Occipital lobe (tissue), 2 donors: ENCODE measurements around the gene FILIP1. TPM values are rescaled to one million over a fixed set of nuclear protein-coding genes. Genes with fewer than 3 reads are reported as not detected.
"Not testable (repeated sequence)": the region's sequence is repeated elsewhere in the genome, so short reads cannot be mapped to it uniquely, and the experiment has no call there.

ENCODE experiments used
- DNase-seq: peaks from one replicate; lab custom pipeline; 2025; lab: John Stamatoyannopoulos, UW
- total RNA-seq: library from RNA; depleted of rRNA; stranded (reverse); fragments of >200 nt; gene quantifications from one replicate; pipeline ENCODE4 v1.2.3, GENCODE V29; 2014

FILIP1 gene
- total RNA-seq, 1 donor from 2014 or later = 4.5 TPM

DNA sequence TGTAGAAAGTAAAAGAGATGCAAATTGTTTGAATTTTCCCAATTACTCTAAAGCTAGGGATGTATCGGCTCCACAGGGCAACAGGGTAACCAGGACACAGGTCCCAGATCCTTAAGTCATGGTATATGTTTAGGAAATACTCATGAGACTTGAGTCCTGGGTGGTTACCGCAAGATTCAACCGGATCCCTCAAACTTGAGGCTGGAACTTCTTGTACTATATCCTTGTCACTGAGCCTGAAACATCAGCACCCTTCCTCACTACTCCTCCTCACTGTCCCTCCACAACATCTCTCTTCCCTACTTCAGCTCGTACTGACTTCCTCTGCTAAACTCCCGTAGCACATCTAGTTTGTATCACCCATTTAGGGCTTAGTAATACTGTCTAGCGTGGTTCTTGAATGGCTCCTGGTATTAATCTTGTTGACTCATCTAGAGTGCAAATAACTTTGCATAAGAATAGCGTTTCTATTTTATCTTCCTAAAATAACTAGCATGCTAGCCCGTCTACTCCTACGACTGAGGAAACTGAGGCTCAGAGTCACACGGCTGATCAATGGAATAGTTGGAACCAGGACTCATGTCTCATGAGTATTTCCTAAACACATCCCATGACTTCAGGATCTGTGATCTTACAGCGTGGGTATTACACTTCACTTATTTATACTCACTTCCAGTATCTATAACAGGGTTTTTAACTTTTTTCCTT lies 72.1 kb downstream of the FILIP1 start:
- no peak for DNase-seq

DNA sequence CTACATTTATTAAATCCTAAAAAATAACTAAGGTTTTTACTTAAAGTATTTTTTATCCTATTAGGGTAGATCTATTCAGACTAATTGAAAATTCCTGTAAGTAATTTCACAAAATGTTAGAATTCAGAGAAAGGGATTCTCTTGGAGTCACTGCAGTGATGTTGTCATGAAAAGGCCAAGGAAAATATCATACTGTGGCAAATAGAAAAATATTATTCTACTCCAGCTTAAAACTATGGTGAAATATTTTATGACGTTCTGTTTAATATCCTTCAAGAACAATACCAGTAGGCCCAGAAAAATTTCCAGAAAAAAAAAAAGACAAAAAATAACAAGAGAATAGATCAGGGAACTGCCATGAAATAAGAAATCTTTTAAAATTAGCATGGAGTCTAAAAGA lies 73.6 kb downstream of the FILIP1 start:
- no peak for DNase-seq

DNA sequence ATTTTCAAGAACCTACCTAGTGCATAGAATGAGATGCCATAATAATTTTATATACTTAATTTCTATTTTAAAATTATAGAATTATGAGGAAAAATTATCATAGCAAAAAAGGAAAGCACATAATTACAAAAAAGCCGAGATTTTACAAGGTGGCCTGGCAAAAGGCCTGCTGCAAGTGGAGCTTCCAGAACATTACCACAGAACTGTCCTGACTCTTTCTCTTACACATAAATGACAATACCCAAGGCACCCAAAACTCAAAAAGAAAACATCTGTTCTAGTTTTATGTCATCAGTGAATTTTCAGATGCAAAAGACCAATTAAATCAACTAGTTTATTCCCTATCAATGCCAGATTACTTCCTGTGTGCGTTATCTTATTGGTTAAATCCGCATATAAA lies 74.2 kb downstream of the FILIP1 start:
- no peak for DNase-seq

- no peak for DNase-seq
Observed at GRCh38 chr6:75418233-75418632, 75.4 kb downstream of the FILIP1 start.

- DNase-seq = no peak
Observed at GRCh38 chr6:75416443-75416842, 77.2 kb downstream of the FILIP1 start.

- DNase-seq = no peak
Observed at GRCh38 chr6:75415804-75416203, 77.8 kb downstream of the FILIP1 start.

DNA sequence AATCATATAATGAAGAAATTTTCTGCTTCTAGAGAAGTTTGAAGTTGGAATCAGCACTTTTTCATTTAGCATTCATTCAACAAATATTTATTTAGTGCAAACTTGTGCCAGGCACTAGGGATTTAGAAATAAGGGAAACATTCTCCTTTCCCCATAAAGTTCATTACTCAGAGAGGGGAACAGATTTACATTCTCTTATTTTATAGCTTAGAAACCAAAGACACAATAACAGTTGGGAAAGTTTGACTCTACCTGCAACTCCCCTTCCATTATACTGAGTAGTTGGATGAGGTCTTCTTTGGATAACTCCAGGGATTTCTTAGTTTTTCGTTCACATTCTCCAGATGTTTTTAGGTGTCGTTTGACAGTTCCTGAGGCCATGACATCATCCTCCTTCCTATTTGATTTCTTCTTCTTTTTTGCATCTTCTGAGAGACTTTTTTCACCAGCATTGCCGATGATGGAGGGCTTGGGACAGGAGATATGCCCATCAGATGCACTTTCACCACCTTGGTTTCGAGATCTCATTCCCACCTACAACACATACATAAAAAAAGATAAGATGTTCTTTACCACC lies 79.1 kb downstream of the FILIP1 start:
- no peak for DNase-seq

GRCh38 chr6:75412969-75413662 lies 80.5 kb downstream of the FILIP1 start:
- DNase-seq = no peak

GRCh38 chr6:75410564-75410963 lies 83.0 kb downstream of the FILIP1 start:
- not testable (repeated sequence) for DNase-seq

- no peak for DNase-seq
Observed at GRCh38 chr6:75409928-75410327, 83.7 kb downstream of the FILIP1 start.

DNA sequence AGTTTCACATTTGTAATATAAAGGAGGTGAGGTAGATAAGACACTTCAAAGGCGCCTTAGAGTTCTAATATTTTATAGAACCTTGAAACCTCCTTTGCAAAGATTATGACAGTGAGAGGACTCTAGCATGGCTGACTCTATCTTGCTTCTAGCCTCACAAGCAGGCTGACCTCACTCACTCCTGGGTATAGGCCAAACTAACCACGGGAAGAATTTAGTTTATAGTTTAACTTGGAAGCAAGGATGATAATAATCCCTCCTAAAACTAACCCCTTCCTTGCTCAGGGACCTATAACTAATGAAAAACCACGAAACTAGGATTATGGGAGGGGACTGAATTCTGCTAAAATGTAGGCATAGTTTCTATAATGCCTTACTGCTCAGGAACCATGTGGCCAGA lies 84.3 kb downstream of the FILIP1 start:
- no peak for DNase-seq

DNA sequence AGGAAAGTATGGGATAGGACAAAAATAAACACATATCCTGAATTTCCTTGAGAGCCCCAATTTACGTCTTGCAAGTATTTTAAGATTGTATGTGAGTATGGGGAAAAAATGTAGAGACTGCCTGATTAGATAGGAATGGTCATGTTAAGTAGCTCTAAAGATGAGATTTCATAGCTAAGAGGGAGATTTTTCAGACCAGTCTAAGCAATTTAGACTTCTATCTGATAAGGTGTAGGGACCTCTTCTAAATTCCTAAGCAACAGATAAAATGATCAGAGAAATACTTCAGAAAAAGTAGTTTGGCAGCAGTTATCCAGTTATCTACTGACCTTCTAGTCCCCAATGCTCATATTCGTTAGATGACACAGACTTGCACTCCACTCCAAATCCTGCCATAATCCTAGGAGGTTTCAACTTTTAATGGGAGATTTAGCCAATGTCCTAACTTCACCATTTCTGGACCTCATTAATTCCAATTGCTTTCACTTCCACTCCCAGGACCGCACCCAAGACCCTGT lies 90.0 kb downstream of the FILIP1 start:
- DNase-seq = no peak

DNA sequence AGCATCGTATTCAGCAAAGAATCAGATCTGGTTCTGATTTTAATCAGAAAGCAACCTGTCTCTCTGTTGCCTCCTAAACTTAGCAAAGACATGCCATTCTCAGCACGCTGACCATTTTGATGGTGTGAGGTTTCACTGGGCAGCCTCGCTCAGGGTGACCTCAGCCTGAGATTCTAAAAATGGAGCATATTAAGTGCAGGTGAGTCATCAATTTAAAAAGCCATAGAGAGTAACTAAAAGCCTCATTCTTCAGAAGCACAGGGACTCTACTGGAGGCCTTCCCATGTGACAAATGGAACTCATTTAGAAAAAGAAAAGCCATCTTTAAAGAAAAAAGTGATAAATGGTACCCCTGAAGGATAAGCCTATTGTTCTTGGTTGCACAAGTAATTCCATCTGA lies 91.3 kb downstream of the FILIP1 start:
- DNase-seq = no peak

- DNase-seq = no peak
Observed at GRCh38 chr6:75397656-75398465, 95.7 kb downstream of the FILIP1 start.

- no peak for DNase-seq
Observed at GRCh38 chr6:75397171-75397570, 96.4 kb downstream of the FILIP1 start.

DNA sequence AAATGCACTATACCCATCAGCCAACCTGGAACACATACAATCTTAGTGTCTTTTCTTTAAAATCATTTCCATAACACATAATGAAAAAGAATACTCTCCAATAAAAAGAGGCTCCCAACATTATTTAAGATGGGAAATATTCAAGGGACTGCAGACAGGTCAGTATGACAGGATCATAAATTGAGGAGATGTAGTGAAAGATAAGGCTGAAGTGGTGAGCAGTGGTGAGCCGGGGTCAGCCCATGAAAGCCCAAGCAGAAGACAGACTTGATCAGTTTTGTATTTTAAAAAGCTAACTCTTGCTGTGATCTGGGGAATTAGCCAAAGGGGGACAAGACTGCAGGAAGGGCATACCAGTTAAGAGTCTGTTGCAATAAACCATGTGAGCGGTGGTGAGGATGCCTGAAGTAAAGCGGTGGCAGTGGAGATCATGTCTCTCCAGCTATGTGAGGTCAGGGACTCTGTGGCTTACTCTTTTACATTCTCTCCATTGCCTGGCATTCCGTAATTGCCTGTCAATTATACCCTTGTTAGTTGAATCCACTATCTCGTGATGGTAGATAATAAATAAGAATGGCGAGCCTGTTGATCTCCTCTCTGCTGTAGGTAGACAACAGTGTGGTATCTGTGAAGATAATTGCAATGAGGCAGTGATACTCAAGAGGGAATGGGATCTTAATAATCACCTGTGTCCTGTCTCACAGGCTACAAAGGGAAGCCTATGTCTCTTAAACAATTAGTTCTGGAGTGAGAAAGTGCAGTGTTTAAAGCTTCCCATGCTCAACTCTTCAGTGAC lies 97.4 kb downstream of the FILIP1 start:
- DNase-seq = no peak

DNA sequence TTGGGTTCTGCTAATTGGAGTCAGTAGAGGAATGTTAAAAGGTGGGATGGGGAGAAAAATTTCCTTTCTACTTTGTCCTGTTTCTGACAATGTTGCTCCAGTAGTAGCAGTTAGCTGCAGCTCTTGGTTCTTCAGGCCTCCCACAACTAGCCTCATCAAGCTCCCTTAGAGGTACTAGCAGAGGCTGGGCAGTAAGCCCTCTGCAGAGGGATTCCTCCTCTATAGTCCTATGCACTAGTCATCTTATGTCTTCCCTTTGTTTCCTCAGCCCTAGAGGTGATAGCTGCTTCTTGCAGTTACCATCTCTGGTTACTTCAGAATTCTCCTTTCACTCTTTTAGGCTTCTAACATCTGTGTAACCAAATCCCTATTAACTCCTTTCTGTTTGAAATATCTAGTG lies 99.8 kb downstream of the FILIP1 start:
- DNase-seq = no peak

- no peak for DNase-seq
Observed at GRCh38 chr6:75391276-75391675, 102.3 kb downstream of the FILIP1 start.

- no peak for DNase-seq
Observed at GRCh38 chr6:75386050-75386770, 107.4 kb downstream of the FILIP1 start.

DNA sequence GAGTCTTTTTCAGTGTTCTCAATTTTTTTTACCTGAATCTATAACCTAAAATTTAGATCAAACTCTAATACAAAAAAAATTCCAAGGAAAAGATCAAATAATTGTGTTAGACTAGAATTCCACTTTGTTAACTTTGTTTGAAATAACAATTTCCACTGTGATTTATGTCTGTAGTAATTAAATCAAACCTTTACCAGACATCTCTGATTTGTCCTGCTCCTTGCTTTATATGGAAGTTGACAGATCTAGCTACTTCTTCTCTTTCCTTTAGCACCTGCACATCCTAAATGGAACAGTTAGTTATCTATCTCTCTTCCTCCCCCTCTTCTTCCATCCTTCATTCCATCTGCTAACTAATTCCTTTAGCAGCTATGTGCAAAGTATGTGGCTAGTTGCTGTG lies 109.5 kb downstream of the FILIP1 start:
- no peak for DNase-seq

DNA sequence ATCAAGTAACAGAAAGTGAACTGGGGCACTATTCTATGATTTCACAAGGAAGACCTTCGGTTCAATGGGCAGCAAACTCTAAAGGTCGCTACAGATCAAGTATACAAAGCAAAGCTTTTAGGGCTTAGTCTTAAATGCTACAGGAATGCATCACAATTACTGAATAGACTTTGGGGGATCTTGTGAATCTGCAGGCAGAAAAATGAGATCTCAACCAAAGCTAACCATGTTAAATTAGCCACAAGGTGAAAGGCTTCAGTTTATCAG lies 111.0 kb downstream of the FILIP1 start:
- no peak for DNase-seq
